GM18507 (cell line): Measurements from ENCODE around the gene TSHZ3.

ENCODE experiments used
- DNase-seq: peaks from one replicate; pipeline ENCODE4 v3.0.0; 2011; ENCODE audit warnings: low read depth; ENCODE audit not compliant: insufficient read length; ENCODE audit errors: extremely low spot score
- FAIRE-seq: peaks from 2 replicates; lab custom pipeline; 2011; peaks lifted over from hg19 to GRCh38; lab: Jason Lieb, UNC

Gene TSHZ3

DNA sequence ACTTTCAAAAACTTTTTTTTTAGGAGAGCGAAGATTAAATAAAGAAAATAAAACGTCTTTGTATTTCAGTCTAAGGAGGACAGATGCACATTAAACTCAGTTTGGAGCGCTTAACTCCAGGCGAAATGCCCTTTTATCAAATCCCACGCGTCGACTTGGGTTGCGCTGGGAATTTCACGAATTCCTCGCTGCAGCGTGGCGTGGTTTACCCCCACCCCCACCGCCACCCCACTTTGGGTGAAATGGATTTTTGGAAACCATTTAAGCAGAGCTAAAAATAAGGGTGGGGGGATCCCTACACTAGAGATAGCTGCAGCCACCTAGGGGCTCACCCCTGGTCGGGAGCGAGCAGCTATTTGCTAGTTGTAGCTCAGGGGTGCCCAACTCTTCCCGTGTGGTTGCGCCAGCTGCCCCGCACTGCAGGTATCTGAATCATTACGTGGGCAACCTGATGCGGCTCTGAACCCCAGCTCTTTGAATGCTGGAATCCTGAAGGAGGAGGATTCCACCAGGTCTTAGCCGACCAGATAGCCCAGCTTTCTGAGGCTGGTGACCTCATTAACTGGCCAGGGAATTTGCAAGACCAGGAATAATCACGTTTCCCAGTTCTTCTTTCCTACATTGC is 6.5 kb upstream of the TSHZ3 start:
- DNase-seq (no peak), FAIRE-seq (no peak)

DNA sequence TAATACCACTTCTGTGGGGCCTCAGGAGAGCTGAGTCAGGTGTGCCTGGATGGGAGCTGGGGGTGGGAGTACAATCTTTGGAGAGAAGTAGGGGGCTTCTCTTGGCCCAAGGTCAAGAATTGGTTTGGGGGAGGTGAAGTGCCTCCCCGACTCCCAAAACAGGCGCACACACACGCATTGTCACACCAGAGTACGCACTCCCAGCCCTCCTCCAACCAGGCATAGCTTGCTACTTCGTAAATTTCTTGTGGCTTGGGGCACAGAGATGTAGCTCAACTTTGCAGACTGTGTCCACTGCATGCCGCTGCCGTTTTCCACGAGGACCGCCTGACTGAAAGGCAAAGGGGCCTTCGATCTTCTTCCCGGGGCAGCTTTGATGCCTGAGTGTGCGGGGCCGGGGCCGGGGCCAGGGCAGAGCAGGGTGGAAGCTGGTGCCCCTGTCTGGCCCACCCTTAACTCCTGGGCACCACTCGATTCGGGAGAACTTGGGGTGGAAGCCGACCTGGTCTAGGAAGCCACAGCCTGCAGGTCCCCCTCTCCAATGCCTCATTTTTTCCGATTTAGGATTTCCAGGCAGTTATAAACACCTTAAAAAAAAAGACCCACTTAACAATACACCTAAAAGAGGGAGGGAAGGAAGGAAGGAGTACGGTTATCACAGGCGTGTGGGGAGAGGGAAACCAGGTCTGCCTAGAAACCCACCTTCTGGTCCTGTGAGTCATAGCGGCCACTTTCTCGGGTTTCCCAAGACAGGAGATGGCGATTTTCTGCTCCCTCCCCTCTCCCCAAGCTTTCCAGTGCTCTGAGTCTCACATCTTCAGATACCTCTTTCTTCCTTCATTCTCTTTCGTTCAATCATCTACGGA is 5.8 kb upstream of the TSHZ3 start:
- no peak for DNase-seq

DNA sequence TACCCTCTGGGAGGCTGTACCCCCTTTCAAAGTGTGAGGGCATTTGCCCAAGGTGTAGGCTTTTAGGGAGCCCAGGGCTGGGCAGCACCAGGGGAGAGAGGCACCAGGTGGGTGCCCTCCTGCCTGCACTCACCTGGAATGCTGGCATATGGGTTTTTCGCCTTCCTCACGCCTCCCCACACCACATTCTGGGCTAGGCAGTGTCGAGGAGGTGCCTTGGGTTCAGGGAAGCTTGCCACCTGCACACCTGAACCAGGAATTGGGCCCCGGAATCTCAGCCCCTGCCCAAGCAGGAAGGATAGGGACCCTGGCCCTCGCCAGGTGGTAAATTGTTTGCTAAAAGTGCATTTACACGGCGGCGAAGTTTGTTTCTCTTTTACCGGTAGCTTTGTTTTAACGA is 5.1 kb upstream of the TSHZ3 start:
- DNase-seq (no peak), FAIRE-seq (no peak)

More for the DNA sequence above, 5.8 kb upstream of the TSHZ3 start:
- no peak for FAIRE-seq

DNA sequence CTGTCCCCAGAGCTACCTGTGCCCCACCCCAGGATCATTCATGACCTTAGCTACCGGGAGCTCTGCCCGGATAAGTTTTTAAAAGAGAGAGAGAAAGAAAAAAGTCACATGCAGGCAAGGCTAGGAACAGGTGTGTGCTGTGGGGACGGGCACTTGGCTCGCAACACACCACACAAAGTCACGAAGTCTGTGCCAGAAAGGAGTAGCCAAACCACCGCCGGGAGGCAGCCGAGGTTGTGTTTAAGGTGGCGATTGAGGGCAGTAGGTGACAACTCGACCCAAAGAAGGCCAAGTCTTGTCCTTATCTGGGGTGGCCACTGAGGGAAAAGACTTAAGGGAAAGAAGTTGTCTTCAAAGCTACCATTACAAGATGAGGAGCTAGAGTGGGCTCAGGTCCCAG is 4.6 kb upstream of the TSHZ3 start:
- DNase-seq: no peak

DNA sequence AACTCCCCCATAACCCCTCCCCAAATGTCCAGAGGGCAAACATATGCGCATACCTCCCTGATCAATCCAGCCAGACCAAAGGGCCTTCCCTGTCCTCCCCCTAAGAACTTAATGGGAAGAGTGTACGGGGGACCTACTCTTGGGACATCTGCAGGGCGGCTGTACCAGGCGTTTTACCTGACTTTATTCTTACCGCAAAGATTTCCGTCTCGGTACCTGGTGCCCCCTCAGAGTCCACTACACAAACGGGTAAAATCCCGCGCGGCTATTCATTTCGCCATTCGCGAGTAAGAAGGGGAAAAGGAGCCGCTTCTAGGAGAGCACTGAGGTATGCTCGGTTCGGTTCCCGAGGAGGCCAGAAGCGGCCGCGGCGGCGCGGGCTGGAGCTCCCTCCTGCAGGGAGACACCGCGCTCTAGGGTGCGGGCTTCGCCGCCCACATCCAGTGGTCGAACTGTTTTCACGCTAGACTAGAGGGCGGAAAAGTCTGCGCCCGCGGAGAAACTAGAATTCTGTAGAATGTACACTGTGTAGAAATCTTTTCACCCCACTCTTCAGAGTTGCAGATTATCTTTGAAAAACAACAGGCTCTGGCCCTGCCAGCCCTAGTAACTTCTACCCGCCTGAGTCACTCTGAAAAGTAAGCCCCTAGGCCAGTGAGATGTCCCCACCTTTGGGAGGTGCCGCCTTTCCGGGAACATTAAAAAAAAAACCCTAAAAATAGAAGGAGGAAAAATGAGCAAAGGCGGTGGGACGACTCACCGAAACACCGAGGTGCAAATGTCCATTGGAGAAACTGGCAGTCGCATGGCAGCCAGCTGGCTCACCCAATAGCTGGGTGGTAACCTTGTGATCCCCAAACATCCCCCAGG is 3.8 kb upstream of the TSHZ3 start:
- FAIRE-seq: no peak

More for the DNA sequence above, 4.6 kb upstream of the TSHZ3 start:
- FAIRE-seq: no peak

DNA sequence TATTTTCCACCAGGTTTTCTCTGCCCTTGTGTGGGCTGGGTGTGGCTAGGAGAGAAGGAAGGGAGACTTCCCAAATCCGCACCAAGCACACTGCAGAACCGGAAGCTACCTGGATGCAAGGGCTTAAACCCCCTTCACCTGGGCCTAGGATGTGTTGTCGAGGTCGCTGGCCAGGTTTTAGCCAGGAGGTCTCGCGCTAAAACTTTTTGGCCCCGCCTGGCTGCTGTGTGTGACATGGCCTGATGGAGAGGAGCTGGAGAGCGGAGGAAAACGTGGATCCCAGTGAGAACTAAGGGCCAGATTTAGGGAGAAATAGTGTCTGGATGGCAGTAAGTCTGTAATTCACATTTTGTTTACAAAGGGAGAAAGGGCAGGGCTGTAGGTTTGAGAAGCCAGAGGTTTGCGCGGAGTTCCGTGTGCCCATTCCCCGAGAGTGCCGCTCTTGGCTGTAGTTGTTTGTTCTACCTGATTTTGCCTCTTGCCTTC is 3.1 kb upstream of the TSHZ3 start:
- no peak for FAIRE-seq
- no peak for DNase-seq

More for the DNA sequence above, 3.8 kb upstream of the TSHZ3 start:
- no peak for DNase-seq

DNA sequence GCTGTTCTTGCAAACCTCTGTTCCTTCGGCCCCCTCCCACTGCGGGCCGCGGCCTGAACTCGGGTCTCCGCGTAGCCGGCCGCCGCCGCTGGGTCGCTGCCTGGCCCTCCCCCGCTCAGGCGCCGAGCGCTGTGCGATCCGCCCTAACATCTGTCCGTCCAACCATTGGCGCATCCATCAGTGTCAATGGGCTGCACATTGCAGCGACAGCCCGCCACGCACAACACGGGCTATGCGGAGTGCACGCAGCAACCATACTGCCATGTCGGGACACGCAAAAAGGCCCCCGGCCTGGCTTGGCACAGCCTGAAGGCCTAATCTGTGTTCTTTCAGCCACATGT is 2.6 kb upstream of the TSHZ3 start:
- FAIRE-seq: no peak
- no peak for DNase-seq

DNA sequence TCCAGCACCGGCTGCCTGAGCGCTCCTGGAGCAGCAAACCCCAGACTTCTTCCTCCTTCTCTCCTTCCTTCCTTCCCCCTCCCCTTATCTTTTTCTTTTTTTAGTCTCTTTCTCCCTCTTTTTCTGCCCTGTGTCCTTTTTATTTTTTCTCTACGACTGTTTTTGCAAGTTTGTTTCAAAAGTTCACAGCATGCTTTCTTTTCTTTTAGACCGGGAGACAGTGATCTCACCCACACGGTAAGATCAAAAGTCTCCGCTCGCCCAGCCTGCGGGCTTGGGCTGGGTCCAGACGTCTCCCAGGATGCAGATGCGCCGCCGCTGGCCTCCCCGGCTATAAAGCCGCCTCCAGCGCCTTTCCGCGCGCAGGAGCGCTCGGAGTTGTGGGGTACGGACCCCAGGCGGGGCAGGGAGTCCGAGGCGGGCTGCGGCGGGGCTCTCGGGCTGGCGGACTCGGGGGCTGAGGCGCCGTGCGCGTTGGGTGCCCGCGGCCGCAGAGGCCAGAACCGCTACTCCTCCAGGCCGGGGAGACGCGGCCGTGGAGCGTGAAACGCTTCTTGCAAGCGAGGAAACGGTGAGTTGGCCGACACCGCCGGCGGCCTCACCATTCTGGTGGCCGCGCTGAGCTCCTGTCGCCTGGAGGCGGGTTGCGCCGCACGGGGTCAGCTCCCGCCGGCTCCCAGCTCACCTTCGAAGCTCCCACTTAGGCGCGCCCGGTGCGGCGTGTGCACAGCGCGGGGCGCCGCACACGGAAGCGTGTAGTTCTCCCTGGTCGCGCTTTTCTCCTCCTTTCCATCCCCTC is 2.0 kb upstream of the TSHZ3 start:
- DNase-seq (no peak), FAIRE-seq (no peak)

DNA sequence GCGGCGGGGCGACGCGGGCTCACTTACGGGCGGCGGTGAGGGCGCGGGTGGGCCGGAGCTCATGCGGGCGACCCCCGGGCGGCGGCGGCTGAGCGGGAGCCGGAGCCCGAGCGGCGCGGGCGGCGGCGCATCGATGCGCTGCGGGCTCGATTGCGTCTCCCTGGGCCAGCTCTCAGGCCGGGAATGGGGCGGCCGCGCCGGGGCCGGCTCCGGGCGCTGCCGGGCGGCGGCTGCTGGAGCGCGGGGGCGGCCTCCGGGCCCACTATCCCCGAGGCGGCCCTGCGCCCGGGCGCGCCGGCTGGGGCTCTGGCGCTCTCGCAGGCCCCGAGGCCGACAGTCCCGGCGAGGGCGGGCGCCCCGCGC is 1.4 kb upstream of the TSHZ3 start:
- FAIRE-seq (no peak), DNase-seq (no peak)

DNA sequence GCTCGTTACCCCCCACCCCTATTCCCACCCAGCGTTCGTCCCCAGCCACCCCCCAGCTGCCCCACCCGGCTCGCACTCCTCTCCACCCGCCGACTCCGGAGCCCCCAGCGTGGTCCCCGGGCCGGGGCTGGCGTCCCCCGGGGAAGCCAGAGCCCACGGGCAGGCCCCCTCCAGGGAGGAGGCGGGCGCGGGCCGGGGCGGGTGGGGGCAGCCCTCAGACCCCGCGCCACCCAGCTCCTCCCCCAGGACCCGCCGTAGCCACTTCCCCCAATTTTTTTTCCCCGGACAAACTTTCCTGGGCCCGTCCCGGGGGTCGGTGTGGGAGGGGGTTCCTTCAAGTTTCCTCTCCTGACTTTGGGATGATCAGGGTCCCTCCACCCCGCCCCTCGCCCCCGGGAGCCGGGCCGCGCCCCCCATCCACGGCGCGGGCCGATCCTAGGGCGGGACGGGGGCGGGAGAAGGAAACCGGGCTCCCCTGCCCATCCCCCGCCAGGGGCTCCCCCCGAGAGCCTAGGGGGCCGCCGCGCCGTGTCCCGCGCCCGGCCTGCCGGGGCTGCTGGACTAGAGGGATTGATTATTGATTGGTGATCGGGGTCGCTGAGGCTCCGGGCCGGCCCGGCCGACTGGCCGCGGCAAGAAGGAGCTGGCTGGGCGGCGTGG is 927 bp upstream of the TSHZ3 start:
- FAIRE-seq (no peak), DNase-seq (no peak)

DNA sequence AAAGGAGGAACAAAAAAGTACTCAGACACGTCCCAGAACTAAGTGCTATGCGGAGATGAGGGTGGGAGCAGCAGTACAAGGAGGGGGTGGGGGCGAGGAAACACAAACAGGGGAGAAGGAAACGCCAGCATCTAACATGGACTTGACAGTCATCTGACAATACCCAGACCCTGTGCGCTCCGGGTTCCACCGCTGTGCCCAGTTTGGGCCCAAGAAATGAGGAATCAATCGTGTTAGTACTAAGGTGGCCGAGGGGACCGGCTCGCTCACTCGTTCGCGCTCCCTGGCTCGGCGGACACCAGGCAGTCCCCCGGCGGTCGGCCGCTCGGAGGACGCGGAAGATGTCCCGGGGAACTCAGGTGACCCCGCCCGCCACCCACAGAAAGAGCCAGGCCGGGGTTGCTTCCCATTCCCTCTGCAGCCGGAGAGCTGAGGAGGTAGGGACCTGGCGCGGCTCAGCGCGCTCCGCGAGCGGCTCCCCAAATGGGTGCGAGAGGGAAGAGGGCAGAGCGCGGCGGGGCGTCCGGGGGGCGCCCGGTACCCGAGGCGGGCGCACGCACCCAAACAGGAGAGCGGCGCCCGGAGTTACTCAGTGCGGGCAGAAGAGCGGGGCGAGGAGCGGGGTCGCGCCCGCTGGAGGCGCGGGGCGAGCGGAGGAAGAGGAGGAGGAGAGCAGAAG is 616 bp downstream of the TSHZ3 start:
- FAIRE-seq (no peak), DNase-seq (no peak)

DNA sequence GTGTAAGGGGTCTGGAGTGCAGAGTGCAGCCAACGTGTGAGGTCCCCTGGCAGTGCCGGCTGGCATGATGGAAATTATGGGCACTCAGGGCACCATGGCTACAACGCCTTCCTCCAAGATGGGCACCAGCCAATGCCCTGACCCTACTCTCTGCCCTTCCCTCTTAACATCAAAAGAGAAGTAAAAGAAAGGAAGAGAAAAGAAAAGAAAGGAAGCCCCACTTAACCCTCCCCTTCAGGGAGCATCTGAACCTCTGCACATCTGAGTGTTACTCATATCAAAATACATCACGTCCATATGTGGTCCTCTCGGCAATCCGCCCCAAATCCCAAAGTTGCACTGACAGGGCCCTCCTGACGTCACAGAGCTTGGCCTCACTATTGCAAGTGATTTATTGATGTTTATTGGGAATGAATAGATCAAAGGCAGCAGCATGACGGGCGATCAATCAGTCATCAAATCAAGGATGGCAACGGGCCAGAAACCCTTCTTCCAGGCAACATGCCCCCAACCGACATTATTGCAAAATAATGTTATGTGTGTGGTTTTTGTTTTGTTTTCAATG is 1.3 kb downstream of the TSHZ3 start:
- FAIRE-seq: no peak
- no peak for DNase-seq

DNA sequence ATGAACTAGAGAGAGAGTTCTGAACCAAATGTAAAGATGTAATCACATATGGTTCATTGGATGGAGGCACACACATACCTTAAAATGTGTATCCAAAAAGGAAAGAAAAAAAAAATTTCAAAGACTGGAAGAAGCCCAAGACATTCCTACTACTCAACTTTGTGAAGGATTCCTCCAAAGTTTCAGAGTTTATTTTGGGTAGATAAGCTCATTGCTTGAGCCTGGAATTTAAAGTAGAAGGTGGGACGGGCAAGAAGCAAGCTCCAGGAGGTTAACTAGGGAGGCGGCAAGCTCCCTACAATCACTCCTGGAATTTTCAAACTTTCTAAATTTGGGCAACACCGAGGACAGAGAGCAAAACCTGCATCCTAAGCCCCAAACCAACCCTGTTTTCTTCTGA is 1.9 kb downstream of the TSHZ3 start:
- DNase-seq (no peak), FAIRE-seq (no peak)

DNA sequence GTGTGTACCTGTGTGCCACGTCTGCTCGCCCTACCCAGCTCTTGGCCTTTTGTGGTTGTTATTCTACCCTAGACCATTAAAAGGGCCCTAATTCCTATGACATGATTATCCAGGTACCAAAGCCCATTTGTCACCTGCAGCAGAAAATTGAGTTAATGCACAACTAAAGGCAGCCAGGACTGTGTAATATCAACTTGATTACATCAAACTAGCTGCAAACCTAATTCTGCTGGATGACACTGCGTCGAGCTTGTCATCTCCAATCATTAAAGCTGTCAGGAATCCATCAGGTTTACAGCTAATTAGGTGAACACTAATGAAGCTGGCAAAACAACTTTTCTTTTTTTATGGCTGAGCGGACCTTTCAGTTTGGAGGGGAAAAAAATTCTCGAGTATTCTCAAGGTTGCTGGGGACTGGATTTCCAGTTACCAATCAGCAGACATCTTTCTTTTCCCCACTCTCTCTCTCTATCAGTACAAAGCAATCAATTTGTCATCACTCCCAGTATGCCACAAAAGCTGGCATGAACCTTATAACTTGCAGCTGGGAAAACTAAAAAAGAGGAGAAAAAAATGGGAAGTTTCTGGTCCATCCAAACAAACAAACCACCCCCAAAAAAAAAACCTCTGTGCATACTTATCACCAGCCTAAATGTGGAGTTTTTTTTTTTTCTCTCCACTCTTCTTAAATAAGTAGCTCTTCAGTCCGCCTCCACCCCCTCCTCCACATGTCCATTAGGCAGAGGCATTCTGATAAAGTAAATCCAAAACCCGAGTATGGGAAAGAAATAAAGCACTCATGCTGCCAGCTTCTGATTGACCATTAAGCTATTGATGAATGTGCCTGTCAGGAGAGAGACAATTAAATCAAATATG is 2.8 kb downstream of the TSHZ3 start:
- DNase-seq: no peak
- FAIRE-seq: no peak

DNA sequence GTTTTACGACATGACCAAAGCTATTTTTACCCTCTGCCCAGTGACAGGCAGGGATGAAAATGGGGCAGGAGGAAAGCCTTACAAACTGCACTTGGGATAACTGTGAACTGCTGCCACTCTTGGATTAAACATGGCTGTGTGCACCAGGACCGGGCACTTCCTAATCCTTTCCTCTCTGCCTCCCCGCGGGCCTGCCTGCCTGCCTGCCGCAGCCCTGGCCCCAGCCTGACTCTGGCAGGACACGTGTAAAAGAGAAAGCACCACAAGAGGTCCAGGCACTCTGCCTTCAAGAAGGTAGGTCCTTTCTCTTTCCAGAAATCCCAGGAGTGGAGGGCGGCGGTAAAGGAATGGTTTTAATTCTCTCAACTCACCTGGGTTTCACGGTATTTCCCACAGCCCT is 4.8 kb downstream of the TSHZ3 start:
- DNase-seq (no peak), FAIRE-seq (no peak)

DNA sequence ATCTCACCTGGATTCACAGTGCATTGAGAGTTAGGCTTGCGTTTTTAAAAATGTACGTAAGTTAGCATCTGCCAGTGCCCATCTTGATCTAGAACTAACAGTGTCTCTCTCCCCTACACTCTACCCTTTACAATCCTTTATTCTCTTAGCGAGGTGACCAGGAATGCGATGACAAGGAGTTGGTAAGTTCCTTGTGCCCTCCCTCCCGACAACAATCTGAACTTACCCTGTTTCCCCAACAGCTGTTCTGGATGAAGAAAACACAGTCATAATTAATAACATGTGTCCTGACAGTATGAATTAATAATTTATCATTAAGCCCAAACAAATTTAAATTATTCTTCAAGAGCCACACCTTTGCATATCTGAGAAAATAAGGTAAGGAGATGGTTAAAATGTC is 6.3 kb downstream of the TSHZ3 start:
- no peak for DNase-seq
- FAIRE-seq: no peak
